Activated T-cell treated with anti-CD3 and anti-CD28 coated beads for 48 hours (primary cell): Measurements from ENCODE around the gene MRPL34.

ENCODE experiments used
- DNase-seq: peaks from one replicate; pipeline ENCODE4 v3.0.0-alpha.2; 2020; ENCODE audit warnings: low read depth

Gene MRPL34

DNA sequence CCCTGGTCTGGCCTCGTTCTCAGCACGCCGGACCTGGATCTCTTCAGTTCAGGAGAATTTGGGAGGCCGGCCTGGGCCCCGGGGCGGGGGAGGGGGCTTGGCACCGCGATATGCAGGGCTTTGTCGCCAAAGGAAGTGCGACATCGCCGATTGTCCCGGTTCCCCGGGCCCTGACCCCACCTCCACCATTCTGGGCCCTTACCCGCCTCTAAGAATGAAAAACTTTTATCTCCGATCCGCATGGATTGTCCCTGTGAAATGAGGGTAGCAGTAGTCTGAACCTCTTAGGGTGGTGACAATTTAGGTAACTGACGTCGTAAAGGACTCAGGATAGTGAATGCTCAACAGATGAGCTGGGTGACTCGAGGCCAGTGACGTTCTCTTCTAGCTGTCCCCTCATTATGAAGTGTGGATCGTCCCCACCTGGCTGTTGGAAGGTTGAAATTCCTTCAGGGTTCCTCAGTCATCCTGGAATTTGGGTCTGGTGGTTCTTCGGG, 4.3 kb downstream of the MRPL34 start:
- no peak for DNase-seq

DNA sequence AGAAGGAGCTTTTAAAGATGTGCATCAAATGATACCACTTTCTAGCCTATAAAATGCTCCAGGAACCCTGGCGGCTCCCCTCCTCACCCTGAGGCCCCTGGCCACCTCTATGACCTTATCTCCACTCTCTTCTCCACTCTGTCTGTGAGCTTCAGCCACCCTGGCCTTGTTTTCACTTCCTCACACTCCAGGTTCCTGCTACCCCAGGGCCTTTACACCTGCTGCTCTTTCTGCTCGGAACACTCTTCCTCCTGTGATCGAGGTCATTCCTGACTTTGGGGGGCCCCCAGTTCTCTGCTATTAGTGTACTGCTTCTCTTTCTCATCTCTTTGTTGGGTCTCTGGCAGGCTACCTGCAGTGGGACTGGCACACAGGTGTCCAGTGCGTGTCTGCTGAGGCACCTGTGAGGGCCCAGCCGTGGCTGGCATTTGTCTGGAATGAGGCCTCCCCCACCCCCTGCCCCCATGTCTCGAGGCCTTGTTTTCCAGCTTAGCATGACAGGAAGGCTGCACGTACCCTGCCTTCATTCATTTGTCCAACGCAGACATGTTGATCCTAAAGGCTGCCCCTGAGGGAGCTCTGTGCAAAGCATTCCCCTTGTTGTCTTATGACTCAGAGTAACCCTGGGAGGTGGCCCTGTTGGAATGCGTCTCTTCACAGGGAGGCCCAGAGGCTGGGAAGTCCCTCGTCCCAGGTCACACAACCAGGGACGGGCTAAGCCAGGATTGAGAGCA, 6.0 kb downstream of the MRPL34 start:
- no peak for DNase-seq

DNA sequence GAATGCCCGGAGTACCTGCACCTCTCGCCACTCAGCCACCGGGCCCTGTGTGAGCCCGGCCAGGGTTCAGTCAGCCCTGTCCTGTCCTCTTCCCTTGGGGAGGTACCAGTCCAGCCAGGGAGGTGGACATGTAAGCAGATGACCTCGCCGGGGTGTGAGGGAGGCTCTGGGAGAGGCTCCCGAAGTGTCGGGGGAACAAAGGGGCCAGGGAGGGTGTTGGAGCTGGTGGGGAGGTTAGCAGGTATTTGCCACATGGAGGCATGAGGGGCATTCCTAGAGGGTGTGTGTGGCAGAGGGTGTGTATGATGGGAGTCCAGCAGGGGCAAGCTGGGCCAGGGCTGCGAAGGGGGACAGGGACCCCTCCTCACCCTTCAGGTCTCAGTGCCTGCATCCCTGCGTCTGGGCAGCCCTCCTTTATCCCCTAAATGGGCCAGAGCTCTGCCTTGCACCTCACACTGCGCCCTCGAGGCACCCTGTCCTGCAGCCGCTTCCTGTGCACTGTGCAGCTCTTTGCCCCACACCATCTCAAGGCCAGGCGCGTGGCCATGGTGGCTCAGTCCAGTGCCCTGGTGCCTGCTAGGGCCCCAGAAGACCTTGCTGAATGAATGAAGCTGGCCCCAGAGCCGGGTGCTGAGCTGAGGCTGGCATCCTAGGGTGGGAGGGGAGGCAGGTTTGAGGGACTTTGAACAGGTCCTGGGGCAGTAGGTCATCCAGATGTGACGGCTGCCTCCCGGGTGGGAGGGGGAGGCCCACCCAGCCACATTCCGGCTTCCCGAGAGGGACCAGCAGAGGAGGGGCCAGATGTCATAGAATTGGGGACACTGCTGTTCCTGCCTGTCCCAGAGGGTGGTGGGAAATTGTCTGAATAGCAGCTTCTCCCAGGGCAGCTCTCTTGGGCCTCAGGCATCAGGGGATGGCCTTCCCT, 6.8 kb downstream of the MRPL34 start:
- DNase-seq, result no peak

DNA sequence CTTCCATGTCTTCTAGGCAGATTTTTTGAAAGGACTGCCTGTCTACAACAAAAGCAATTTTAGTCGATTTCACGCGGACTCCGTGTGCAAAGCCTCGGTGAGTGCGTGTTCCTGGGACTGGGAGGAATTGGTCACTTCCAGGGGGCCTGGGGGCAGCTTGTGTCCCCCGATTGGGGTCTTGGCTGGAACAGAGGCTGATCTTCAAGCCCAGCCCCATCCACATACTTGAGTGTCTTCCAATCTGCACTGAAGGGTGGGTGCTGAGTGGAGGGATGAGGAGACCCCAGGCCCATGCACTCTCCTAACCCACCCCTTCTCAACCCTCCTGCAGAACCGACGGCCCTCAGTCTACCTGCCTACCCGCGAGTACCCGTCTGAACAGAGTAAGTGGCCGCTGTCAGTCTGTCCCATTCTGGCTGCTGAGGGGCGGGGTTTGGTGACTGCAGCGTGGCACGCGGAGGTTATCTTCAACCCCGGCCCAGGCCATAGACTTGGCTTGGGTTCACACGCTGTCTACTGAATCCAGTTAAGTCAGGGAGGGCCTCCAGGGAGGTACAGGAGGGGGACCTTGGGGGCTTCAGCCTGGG, 8.4 kb downstream of the MRPL34 start:
- no peak for DNase-seq

DNA sequence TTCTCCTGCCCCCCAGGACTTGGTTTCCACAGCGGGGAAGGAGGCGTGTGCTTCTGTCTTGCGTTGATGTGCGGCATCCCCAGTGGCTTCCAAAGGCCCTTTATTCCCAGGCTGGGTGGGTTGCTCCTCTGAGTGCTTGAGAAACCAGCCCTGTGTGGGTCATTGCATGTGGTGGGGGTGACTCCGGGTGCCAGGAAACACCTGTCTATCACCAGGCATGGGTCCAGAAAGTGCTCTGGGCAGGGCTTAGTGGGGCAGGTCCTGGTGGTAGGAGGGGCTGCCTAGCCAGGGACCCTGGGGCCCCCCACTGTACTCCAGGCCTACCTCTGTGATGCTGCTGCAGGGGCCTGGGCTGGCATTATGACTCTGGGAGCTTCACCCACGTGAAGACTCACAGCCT, 13.3 kb downstream of the MRPL34 start:
- DNase-seq, result no peak

DNA sequence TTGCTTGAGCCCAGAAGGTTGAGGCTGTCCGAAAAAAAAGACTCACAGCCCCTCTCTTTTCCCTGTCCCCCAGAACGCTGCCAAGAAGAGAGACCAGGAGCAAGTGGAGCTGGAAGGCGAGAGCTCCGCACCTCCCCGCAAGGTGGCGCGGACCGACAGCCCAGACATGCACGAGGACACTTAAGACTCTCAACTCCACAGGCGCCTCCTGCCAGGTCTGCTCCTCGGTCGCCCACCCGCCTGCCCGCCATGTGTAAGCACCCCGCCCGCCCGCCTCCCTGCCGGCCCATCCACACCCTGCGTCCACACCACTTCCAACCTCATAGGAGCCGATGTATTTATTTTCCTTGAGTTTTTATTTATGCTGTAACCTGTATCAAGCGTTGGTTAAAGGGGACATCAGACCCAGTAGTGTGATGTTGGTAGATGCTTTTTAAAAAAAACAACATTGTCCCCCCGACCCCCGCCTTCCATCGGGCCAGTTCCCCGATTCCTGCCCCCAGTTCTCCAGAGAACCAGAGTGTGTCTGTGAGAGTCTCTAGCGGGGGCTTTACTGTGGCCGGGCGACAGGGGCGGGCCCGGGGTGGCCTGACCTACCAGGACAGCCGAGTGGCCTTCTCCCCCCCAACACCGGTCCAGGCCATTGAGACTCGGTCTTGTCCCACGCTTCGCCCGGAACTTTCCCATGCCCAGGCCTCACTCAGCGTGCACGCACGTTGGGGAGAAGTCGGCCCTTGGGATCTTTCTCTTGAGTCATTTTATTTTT, 14.0 kb downstream of the MRPL34 start:
- DNase-seq, result no peak

DNA sequence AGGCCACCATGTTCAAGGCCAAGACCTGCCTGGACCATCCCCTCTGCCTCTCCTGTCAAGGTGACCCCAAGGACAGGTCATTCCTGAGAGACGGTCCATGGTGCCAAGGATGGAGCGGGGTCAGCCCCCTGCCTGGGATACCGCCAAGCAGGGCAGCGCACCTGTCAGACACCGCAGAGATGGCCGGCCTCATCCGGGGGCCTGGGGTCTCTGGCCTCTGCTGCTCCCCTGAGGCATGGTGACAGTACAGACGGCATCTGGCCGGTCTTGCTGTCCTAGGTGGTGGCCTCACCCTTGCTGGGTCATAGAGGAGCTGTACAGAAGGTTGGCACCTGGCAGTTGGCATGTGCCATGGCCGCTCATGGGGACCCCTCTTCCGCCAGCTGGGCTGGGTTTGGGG, 14.8 kb downstream of the MRPL34 start:
- no peak for DNase-seq

DNA sequence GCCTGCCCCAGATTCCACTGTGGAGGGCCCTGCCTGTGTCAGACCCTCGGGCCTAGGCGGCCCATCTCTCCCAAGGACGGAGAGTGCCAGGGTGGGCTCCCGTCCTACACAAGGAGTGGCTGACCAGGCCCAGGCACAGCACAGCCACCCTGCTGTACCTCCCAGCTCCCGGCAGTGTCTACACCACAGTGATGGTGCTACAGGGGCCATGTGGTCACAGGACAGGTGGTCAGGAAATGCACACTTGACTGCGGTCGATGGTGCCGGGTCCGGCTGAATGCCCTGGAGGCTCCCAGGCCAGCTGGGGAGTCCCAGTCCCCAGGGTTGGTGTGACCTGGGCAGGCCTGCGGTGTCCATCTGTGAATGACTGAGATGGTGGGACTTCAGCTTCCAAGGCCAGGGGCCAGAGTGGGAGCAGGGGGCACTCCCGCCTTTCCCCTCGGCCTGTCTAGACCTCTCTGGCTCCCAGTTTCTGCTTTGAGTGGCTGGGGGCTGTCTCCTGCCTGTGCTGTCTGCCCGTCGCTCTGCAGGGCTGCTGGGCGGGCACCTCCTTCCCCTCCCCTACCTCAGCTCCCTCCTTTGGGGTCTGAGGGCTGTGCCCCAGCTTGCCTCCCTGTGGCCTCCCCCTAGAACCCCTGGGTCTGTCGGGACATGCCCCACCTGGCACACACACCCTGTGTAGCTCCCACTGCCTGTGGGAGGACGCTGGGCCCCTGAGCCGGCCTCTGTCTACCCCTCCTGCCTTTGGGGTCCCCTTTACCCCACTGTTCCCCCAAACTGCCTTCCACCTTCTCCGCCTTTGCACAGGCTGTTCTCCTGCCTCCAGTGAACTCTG, 16.2 kb downstream of the MRPL34 start:
- no peak for DNase-seq

DNA sequence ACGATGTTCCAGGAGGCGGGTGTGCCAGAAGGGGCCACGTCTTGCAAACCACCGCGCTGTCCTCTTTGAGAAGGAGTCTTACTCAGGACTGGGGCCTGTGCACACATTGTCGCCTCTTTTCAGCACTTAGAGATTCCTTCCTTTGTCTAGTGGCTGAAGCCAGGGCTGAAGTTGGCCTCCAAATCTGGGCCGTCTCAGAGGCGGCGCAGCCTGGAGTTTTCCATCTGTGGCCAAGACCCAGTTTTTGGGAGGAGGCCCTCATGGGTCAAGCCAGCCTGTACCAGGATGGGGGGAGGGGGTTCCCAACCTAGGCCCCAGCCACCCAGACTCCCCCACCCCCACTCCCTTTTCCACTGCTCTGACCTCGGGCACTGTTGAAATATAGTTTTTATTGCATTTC, 17.2 kb downstream of the MRPL34 start:
- DNase-seq, result no peak

DNA sequence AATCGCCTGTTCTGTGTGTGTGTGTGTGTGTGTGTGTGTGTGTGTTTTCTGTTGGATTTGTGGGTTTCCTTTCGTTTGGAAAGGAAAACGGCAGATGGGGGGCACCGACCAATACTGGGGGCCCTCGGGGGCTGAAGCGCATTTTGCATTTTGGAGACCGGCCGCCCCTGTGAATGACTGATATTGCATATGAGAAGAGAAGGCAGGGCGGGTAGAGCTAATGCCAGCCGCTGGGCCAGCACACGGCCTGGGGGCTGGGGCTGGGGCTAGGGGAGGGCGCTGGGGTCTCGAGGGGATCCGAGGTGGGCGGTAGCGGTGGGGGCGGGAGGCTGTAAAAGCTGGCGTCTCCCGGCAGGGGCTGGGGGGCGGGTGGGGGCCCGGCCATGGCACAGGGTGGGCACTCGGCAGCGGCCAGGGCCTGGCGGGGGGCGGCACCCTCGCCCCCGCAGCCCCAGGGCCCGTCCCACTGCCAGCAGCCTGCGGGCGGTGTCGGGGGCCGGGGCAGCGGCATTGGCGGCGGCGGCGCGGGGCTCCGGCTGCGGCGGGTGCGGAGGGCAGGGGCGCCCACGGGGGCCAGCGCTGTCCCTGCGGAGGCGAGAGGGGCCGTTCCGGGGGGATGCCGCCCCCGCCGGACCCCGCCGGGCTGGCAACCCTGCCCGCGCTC, 17.8 kb downstream of the MRPL34 start:
- no peak for DNase-seq

DNA sequence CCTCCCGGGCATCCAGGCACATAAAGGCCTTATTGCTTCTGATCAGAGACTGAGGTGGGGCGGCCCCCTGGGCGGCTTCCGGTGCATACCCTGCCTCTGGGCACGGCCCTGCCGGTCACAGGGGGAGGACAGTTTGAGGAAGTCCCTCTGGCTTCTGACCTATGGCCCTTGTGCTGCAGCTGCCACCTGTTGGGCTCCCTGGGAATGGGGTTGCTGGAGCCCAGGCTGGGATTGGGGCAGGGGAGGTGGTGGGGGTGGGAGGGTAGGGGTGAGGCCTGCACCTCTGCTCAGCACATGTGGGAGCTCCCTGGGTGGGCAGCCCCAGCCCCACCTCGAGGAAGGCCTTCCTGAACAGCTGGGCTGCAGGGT, 18.3 kb downstream of the MRPL34 start:
- DNase-seq, result no peak

DNA sequence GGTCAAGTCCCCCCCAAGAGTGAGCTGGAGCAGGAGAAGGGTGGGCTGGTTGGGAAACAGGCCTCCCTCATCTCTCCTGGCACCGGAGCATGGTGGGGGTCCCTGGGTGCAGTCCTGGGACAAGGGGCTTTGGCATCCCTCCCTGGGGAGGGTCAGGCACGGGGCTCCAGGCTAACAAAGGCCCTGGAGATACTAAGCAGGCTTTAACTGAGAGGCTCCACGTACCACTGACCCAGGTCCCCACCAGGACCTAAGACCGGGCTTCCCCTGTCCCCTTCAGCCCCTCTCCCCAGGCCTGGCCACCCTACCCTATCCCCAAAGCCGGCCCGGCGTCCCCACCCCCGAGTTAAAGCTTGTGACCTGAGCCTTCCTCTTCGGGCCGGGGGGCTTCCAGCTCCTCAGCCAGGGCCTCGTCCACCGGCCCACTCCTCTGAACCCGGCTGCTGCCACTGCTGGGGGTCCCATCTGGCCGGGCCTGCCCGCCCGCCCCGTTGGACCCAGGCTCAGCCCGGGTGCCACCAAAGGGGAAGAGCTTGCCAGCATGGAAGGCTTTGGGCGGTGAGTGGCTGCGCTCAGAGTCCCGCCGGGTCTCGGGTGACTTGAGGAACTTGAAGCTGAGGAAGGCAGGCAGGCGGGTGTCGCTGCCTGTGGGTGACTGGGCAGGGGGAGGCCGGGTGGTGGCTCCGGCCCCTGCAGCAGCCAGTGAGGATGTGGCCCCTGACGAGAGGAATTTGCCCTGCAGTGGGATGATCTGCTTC, 18.9 kb downstream of the MRPL34 start:
- no peak for DNase-seq

DNA sequence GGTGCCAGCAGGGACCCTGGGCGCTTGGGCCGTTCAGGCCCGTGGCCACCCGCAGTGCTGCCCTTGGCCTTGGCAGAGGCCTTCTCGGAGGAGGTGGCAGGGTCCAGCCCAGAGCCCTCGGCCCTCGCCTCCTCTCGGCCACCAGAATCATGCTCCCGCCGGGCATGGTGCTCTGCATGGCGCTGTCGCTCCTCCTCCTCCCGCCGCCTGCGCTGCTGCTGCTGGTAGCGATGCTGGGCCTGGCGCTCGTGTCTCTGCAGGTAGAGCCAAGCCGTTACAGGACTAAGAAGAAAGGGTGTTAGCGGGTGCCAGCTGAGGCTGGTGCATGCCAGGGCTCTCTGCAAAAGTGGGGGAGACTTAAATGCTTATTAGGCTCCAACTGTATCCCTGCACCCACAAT, 19.5 kb downstream of the MRPL34 start:
- no peak for DNase-seq

DNA sequence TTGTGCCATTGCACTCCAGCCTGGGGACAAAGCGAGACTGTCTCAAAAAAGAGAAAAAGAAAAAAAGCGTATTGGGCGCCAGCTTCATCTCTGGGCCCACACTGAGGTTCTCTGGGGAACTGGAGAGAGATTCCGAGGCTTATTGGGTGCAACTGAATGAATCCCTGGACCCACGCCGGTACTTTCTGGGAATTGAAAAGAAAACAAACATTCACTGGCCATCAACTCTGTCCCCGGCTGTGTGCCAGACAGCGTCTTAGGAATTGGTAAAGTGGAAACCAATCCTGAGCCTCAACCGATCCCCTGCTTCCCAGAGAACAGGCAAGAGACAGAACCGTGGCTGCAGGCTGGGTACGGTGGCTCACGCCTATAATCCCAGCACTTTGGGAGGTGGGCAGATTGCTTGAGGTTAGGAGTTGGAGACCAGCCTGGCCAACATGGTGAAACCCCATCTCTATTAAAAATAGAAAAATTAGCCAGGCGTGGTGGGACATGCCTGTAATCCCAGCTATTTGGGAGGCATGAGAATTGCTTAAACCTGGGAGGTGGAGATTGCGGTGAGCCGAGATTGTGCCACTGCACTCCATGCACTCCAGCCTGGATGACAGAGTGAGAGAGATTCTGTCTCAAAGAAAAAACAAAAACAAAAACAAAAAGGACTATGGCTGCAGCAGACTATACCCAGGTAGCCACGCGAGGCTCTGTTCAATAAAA, 20.4 kb downstream of the MRPL34 start:
- no peak for DNase-seq

DNA sequence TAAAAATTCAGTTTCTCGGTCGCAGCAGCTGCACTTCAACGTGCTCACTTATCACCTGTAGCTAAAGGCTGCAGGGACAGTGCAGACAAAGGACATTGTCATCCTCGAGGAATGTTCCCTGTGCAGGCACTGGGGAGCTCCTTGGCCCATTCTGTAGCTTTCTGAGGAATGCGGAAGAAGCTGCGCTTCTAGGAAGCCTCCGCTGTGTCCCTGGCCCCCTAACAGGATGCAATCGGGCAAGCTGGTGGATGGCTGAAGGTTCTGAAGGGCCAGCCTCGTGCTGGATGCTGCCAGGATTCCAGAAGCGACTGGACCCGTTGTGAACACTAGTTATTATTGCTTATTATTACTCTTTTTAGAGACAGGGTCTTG, 20.9 kb downstream of the MRPL34 start:
- DNase-seq, result no peak

DNA sequence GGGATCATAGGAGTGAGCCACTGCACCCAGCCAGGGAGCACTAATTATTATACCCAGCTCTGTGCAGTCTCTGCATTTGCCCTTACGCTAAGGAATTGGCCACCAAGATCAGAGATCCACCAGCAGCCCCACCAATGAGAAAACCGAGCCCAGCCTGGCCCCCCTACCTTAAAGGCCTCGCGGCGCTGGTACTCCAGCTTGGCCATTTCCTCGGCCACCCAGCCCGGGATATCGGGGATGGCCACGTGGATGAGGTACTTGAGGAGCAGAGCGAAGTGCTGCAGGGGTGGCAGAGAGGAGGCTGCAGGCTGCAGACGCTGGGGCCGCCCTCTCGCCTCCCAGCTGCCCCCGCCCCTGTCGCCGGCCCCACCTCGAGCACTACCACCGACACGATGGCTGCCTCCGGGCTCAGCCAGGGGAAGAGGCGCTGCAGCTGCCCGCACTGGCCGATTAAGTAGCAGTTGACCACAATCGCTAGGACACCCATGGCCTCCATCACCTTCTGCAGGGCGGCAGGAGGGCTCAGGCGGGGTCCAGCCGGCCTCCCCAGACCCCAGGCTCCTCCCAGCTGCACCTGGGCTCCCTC, 21.5 kb downstream of the MRPL34 start:
- no peak for DNase-seq

DNA sequence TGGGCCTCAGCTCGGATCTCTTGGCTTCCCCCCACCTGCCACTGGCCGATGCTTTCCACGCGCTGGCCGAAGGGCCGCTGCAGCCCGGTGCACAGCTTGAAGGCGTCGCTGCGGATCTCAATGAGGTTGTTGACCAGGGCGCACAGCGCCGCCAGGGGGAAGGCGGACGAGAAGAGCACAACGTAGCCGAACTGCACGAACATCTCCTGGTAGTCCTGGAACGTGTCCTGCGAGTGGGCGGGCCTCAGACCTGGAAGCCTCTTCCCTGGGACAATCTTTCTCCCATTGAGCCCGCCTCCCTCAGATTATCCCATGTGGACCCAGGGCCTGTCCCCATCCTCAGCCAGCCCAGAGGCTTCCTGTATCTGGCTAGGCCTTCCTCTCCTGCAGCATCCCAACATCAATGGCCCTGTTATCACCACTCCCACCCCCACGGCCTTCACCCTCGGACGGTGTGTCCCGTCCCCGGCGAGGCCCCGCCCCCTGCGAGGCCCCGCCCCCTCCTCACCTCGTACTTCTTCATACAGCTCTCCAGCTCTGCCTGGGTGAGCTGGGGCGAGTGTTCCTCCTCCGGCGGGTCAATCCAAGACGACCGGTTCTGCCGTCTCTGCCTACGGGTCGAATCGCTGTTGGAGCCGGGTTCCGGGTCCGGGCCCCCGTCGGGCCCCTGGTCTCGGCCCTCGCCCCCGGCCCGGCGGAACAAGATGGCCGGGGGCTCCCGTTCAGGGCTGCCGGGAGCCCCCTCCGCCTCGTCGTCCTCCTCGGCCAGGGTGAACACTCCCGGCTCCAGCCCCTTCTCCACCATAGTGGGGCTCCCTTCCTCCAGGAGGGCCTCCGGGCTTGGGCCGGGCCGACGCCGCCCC, 22.2 kb downstream of the MRPL34 start:
- DNase-seq, result peak; percentile 43
